ENCODE results near the gene B4GALT4.

B4GALT4 gene

GRCh38 chr3:119220198-119220597 is 20.5 kb downstream of the B4GALT4 start:
- no peak overlapping the region for H3K27ac ChIP-seq (ENCODE audit: low read length)
- no peaks in the 10 kb centered on the region for H3K27me3 ChIP-seq (ENCODE audit: insufficient read depth, low read length)
- no peak overlapping the region for H3K4me3 ChIP-seq (ENCODE audit: low read length)
- H3K9ac ChIP-seq (ENCODE audit: low read depth, low read length): no peak overlapping the region
- no peaks in the 10 kb centered on the region for H3K4me1 ChIP-seq (ENCODE audit: insufficient read depth, low read length)
- H3K36me3 ChIP-seq (ENCODE audit: insufficient read depth, low read depth, low read length): peaks cover 98% of the 10 kb centered on the region
- no peaks in the 10 kb centered on the region for H3K9me3 ChIP-seq (ENCODE audit: insufficient read depth, low read depth, low read length)

GRCh38 chr3:119219069-119219468 is 21.6 kb downstream of the B4GALT4 start:
- no peak overlapping the region for H3K9ac ChIP-seq (ENCODE audit: low read depth, low read length)
- peaks cover 99% of the 10 kb centered on the region for H3K36me3 ChIP-seq (ENCODE audit: insufficient read depth, low read depth, low read length)
- no peaks in the 10 kb centered on the region for H3K4me1 ChIP-seq (ENCODE audit: insufficient read depth, low read length)
- no peak overlapping the region for H3K4me3 ChIP-seq (ENCODE audit: low read length)
- H3K27me3 ChIP-seq (ENCODE audit: insufficient read depth, low read length): no peaks in the 10 kb centered on the region
- H3K27ac ChIP-seq (ENCODE audit: low read length): no peak overlapping the region
- no peaks in the 10 kb centered on the region for H3K9me3 ChIP-seq (ENCODE audit: insufficient read depth, low read depth, low read length)

GRCh38 chr3:119211803-119212202 is 28.9 kb downstream of the B4GALT4 start:
- H3K27me3 ChIP-seq (ENCODE audit: insufficient read depth, low read length): no peaks in the 10 kb centered on the region
- no peaks in the 10 kb centered on the region for H3K4me1 ChIP-seq (ENCODE audit: insufficient read depth, low read length)
- no peaks in the 10 kb centered on the region for H3K9me3 ChIP-seq (ENCODE audit: insufficient read depth, low read depth, low read length)
- no peak overlapping the region for H3K4me3 ChIP-seq (ENCODE audit: low read length)
- H3K36me3 ChIP-seq (ENCODE audit: insufficient read depth, low read depth, low read length): peaks cover 79% of the 10 kb centered on the region
- no peak overlapping the region for H3K9ac ChIP-seq (ENCODE audit: low read depth, low read length)
- H3K27ac ChIP-seq (ENCODE audit: low read length): no peak overlapping the region

- H3K4me3 ChIP-seq (ENCODE audit: low read length): no peak overlapping the region
- H3K4me1 ChIP-seq (ENCODE audit: insufficient read depth, low read length): no peaks in the 10 kb centered on the region
- H3K36me3 ChIP-seq (ENCODE audit: insufficient read depth, low read depth, low read length): peaks cover 73% of the 10 kb centered on the region
- H3K9me3 ChIP-seq (ENCODE audit: insufficient read depth, low read depth, low read length): no peaks in the 10 kb centered on the region
- no peaks in the 10 kb centered on the region for H3K27me3 ChIP-seq (ENCODE audit: insufficient read depth, low read length)
- H3K9ac ChIP-seq (ENCODE audit: low read depth, low read length): no peak overlapping the region
- no peak overlapping the region for H3K27ac ChIP-seq (ENCODE audit: low read length)
Measured at GRCh38 chr3:119211193-119211592, 29.5 kb downstream of the B4GALT4 start.

GRCh38 chr3:119207512-119207875 is 33.2 kb downstream of the B4GALT4 start:
- no peaks in the 10 kb centered on the region for H3K27me3 ChIP-seq (ENCODE audit: insufficient read depth, low read length)
- no peak overlapping the region for H3K4me3 ChIP-seq (ENCODE audit: low read length)
- H3K27ac ChIP-seq (ENCODE audit: low read length): no peak overlapping the region
- H3K4me1 ChIP-seq (ENCODE audit: insufficient read depth, low read length): no peaks in the 10 kb centered on the region
- no peaks in the 10 kb centered on the region for H3K9me3 ChIP-seq (ENCODE audit: insufficient read depth, low read depth, low read length)
- no peak overlapping the region for H3K9ac ChIP-seq (ENCODE audit: low read depth, low read length)
- H3K36me3 ChIP-seq (ENCODE audit: insufficient read depth, low read depth, low read length): peaks cover 36% of the 10 kb centered on the region

GRCh38 chr3:119206611-119207511 is 33.8 kb downstream of the B4GALT4 start:
- H3K36me3 ChIP-seq (ENCODE audit: insufficient read depth, low read depth, low read length): peaks cover 30% of the 10 kb centered on the region
- H3K27ac ChIP-seq (ENCODE audit: low read length): no peak overlapping the region
- H3K27me3 ChIP-seq (ENCODE audit: insufficient read depth, low read length): no peaks in the 10 kb centered on the region
- H3K9ac ChIP-seq (ENCODE audit: low read depth, low read length): no peak overlapping the region; the same call in 1 of the 2 replicates
- no peaks in the 10 kb centered on the region for H3K9me3 ChIP-seq (ENCODE audit: insufficient read depth, low read depth, low read length)
- no peaks in the 10 kb centered on the region for H3K4me1 ChIP-seq (ENCODE audit: insufficient read depth, low read length)
- H3K4me3 ChIP-seq (ENCODE audit: low read length): no peak overlapping the region

GRCh38 chr3:119205685-119206084 is 35.0 kb downstream of the B4GALT4 start:
- Histone ChIP-seq H3K27me3 (ENCODE audit: insufficient read depth, low read length) (no peaks in the 10 kb centered on the region), H3K4me1 (ENCODE audit: insufficient read depth, low read length) (no peaks in the 10 kb centered on the region), H3K27ac (ENCODE audit: low read length) (no peak overlapping the region), H3K9me3 (ENCODE audit: insufficient read depth, low read depth, low read length) (no peaks in the 10 kb centered on the region), H3K9ac (ENCODE audit: low read depth, low read length) (no peak overlapping the region), H3K4me3 (ENCODE audit: low read length) (no peak overlapping the region), H3K36me3 (ENCODE audit: insufficient read depth, low read depth, low read length) (peaks cover 20% of the 10 kb centered on the region)

GRCh38 chr3:119205209-119205608 is 35.5 kb downstream of the B4GALT4 start:
- Histone ChIP-seq H3K4me1 (ENCODE audit: insufficient read depth, low read length) (no peaks in the 10 kb centered on the region), H3K4me3 (ENCODE audit: low read length) (no peak overlapping the region), H3K27ac (ENCODE audit: low read length) (no peak overlapping the region), H3K9me3 (ENCODE audit: insufficient read depth, low read depth, low read length) (no peaks in the 10 kb centered on the region), H3K36me3 (ENCODE audit: insufficient read depth, low read depth, low read length) (peaks cover 15% of the 10 kb centered on the region), H3K27me3 (ENCODE audit: insufficient read depth, low read length) (no peaks in the 10 kb centered on the region), H3K9ac (ENCODE audit: low read depth, low read length) (no peak overlapping the region)

GRCh38 chr3:119195911-119196310 is 44.8 kb downstream of the B4GALT4 start:
- Histone ChIP-seq H3K4me3 (ENCODE audit: low read length) (no peak overlapping the region), H3K27ac (ENCODE audit: low read length) (no peak overlapping the region), H3K36me3 (ENCODE audit: insufficient read depth, low read depth, low read length) (no peaks in the 10 kb centered on the region), H3K9ac (ENCODE audit: low read depth, low read length) (no peak overlapping the region), H3K4me1 (ENCODE audit: insufficient read depth, low read length) (no peaks in the 10 kb centered on the region), H3K27me3 (ENCODE audit: insufficient read depth, low read length) (no peaks in the 10 kb centered on the region), H3K9me3 (ENCODE audit: insufficient read depth, low read depth, low read length) (no peaks in the 10 kb centered on the region)

- Histone ChIP-seq H3K9me3 (ENCODE audit: insufficient read depth, low read depth, low read length) (no peaks in the 10 kb centered on the region), H3K36me3 (ENCODE audit: insufficient read depth, low read depth, low read length) (no peaks in the 10 kb centered on the region), H3K9ac (ENCODE audit: low read depth, low read length) (no peak overlapping the region), H3K27ac (ENCODE audit: low read length) (no peak overlapping the region), H3K4me1 (ENCODE audit: insufficient read depth, low read length) (no peaks in the 10 kb centered on the region), H3K4me3 (ENCODE audit: low read length) (no peak overlapping the region), H3K27me3 (ENCODE audit: insufficient read depth, low read length) (no peaks in the 10 kb centered on the region)
Measured at GRCh38 chr3:119195151-119195476, 45.6 kb downstream of the B4GALT4 start.

GRCh38 chr3:119194237-119195150 is 46.2 kb downstream of the B4GALT4 start:
- Histone ChIP-seq H3K36me3 (ENCODE audit: insufficient read depth, low read depth, low read length) (no peaks in the 10 kb centered on the region), H3K4me1 (ENCODE audit: insufficient read depth, low read length) (no peaks in the 10 kb centered on the region), H3K4me3 (ENCODE audit: low read length) (no peak overlapping the region), H3K9me3 (ENCODE audit: insufficient read depth, low read depth, low read length) (no peaks in the 10 kb centered on the region), H3K9ac (ENCODE audit: low read depth, low read length) (no peak overlapping the region), H3K27ac (ENCODE audit: low read length) (no peak overlapping the region), H3K27me3 (ENCODE audit: insufficient read depth, low read length) (no peaks in the 10 kb centered on the region)

- H3K9me3 ChIP-seq (ENCODE audit: insufficient read depth, low read depth, low read length): no peaks in the 10 kb centered on the region
- H3K27ac ChIP-seq (ENCODE audit: low read length): no peak overlapping the region
- no peak overlapping the region for H3K4me3 ChIP-seq (ENCODE audit: low read length)
- no peaks in the 10 kb centered on the region for H3K4me1 ChIP-seq (ENCODE audit: insufficient read depth, low read length)
- H3K36me3 ChIP-seq (ENCODE audit: insufficient read depth, low read depth, low read length): no peaks in the 10 kb centered on the region
- no peak overlapping the region for H3K9ac ChIP-seq (ENCODE audit: low read depth, low read length)
- H3K27me3 ChIP-seq (ENCODE audit: insufficient read depth, low read length): no peaks in the 10 kb centered on the region
Measured at GRCh38 chr3:119191800-119192199, 48.9 kb downstream of the B4GALT4 start.

All from iPS-20b (cell line).